Dedifferentiated amniotic fluid mesenchymal stem cell (primary cell): ENCODE measurements around the gene ATIC.

Source experiments
- DNase-seq: peaks from one replicate; pipeline ENCODE4 v3.0.0-alpha.2; 2016; ENCODE audit errors: extremely low spot score

Gene ATIC

DNA sequence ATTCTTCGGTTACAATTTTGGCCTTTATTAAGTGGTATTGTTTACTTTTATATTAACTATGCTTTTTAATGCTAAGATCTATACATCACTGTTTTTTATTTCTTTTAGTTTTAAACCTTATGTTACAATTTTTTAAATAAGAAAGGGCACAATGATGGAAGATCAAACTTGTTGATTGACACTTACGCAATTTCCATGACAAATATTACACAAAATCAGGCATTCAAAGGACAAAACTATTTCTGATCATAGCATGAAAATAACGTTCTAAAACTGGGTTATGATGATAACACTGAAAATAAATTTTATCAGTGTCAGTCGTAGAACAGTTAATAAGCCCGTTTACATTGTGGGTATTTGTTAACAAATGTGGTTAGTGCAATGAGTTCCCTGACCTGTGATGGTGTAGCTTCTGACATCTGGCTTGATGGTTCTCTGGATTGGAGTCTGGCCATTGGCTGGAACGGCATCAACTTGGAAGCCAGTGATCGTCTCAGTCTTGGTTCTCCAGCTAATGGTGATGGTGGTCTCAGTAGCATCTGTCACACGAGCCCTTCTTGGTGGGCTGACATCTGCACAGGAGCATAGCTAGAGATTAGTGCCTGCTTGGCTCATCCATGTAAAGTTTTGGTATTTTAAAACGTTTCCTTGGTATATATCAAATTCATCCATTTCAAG is 64.4 kb downstream of the ATIC start:
- no peak for DNase-seq

DNA sequence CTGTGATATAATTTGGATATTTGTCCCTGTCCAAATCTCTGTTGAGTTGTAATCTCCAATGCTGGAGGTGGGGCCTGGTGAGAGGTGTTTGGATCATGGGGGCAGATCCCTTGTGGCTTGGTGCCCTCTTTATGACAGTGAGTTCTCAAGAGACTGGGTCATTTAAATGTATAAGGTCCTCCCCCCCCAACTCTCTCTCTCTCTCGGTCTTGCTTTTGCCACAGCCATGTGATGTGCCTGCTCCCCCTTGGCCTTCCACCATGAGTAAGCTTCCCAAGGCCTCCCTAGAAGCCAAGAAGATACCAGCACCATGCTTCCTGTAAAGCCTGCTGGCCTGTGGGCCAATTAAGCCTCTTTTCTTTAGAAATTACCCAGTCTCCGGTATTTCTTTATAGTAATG is 65.4 kb downstream of the ATIC start:
- no peak for DNase-seq

DNA sequence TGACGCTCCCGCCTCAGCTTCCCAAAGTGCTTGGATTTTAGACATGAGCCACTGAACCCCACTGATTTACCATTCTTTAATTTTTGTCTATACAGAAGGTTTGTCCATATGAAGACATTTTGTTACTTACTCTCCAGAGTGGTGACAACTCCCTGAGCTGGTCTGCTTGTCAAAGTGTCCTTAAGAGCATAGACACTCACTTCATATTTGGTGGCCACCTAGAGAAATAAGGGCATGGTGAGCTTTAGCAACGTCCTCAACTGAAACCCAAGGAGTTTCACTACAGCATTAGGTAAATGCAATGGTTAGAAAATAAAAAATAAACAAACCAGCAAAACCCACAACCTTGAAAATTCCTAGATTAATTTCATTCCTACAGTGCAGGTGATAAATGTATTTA is 66.2 kb downstream of the ATIC start:
- no peak for DNase-seq

DNA sequence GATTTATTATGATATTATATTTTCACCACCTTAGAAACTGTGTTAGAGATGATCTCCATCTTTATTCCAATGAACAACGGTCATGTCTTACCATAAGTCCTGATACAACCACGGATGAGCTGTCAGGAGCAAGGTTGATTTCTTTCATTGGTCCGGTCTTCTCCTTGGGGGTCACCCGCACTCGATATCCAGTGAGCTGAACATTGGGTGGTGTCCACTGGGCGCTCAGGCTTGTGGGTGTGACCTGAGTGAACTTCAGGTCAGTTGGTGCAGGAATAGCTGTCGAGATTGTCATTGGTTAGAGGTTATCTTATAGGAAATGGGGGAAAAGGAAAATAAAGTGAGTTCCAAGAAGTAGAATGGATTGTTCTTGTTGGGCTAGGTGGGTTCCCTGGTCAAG is 67.2 kb downstream of the ATIC start:
- DNase-seq: no peak

DNA sequence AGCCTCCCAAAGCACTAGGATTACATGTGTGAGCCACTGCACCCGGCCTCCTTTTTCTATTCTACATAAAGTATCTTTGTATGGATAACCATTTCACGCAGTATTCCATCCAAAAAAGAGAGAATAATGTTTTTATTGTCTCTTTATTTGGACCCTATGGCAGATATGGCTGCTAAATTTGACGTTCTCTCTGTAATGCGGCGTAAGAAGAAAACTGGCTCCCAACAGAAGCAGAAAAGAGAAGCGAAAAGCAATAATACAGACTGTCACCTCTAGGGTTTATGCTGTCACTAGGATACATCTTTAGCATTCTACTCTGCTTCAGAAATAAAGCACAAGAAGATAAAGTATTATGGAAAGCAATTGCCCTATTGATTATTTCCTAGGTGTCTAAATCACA is 68.1 kb downstream of the ATIC start:
- no peak for DNase-seq

DNA sequence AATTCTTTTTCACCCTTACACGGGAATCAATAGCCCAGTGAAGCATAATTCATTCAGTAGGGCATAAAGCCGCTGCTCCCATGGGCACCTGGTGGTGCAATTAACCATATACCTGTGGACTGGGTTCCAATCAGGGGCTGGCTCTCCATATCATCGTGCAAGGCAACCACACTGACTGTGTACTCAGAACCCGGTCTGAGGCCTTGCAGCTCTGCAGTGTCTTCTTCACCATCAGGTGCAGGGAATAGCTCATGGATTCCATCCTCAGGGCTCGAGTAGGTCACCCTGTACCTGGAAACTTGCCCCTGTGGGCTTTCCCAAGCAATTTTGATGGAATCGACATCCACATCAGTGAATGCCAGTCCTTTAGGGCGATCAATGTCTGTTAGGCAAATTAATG is 68.8 kb downstream of the ATIC start:
- DNase-seq: no peak

DNA sequence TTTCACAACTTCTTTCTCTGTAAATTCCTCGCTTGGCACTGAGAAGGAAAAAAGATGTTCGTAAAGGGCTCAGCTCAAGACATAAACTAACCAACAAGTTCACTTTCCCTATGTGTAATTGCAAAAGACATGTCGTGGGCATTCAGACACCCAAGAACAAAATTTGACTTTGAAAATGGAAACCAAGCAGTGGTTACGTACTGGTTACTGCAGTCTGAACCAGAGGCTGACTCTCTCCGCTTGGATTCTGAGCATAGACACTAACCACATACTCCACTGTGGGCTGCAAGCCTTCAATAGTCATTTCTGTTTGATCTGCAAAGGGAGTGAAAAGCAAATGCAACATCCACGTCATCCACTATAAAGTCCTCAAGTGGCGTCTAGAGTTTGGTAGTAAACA is 70.2 kb downstream of the ATIC start:
- DNase-seq: no peak

DNA sequence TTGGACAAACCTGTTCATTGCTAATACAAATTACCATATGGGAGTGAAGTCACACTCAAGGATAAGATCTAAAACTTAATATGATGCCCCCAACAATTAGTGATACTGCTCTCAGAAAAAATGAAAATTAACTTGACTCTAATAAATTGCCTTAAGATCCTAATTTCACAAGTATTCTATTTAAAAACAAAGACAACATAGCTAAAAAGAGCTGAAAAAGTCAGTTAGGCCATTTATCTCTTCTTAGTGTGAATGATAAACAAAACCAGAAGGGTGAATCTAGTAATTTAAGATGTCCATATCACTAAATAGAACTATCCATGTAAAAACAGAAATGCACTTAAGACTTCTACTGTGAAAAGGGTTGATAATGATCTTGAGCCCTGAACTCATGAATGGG is 70.6 kb downstream of the ATIC start:
- no peak for DNase-seq

DNA sequence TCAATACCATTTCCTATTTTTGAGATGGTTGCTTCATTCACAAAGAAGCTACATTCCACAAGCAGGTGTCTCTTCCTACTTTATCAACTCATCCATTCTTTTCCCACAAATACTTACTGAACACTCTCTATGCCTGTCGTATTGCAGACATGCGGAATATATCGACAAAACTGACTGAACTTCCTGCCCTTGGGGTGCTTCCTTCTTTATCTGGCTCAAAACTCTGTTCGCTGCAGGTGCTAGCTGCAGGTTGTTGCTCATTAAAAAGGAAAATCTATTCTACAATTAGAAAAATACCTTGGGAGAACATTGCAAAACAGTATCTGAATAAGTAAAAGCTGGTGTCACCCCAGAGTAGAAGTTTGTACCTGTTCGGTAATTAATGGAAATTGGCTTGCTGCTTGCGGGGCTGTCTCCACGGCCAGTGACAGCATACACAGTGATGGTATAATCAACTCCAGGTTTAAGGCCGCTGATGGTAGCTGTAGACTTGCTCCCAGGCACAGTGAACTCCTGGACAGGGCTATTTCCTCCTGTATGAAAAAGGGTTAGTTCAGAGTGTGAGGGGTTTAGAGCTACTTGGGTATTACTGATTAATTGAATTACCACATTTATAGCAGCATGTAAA is 71.9 kb downstream of the ATIC start:
- DNase-seq: no peak

DNA sequence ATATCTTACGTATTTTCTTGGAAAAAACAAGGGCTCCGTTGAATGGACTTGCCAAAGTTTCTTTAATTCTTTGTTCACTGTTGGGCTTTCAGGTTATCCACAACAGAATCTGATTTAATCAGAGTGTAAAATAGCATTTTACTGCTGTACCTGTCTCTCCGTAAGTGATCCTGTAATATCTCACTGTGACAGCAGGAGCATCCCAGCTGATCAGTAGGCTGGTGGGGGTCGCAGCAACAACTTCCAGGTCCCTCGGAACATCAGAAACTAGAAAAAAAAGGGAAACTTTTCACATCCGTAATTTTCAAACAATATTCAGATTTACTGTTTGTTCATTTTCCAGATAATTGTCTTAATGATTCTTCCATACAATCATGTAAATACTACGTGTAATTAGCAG is 72.9 kb downstream of the ATIC start:
- no peak for DNase-seq

DNA sequence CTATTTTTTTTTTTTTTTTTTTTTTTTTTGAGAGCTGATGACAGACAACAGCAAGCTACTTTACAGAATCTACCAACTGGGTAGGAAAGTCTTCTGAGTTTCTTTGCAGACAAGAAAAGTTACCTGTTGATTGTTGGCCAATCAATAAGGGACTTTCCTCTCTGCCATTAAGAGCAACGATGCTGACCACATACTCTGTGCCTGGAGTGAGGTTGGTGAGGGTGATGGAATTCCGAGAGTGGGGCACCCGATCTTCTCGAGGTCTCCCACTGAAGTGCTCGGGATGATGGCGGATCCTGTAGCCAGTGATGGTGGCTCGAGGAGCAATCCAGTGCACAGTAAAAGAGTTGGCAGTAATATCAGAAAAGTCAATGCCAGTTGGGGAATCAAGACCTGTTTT is 74.7 kb downstream of the ATIC start:
- no peak for DNase-seq

DNA sequence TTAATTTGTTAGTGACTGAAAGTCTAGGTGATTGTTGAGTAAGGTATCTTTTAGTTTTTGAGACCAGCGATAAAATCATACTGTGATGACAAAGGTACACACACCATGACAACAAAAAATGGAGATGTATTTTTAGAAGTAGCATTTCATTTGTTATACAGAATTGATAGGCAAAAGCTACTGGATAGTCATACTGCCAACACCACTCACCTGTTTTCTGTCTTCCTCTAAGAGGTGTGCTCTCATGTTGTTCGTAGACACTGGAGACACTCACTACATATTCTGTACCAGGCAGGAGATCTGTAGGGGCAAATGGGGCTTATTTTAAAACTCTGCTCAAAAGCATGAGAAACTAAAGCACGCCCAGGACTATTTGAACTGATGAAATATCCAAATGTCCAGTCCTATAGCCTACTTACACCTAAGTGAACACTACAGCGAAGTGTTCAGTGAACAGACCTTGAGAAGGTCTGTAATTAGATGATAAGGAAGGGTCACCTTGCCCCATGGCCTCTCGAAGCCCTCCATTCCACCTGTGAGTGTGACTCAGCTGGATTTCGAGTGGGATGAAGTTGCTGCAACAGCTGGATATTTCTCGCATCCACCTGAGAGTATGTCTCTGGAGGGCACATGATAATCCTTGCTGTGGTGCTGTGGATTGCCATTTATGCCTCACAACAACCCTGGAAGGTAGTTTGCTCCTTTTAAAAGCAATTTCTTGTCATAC is 76.3 kb downstream of the ATIC start:
- DNase-seq: no peak

DNA sequence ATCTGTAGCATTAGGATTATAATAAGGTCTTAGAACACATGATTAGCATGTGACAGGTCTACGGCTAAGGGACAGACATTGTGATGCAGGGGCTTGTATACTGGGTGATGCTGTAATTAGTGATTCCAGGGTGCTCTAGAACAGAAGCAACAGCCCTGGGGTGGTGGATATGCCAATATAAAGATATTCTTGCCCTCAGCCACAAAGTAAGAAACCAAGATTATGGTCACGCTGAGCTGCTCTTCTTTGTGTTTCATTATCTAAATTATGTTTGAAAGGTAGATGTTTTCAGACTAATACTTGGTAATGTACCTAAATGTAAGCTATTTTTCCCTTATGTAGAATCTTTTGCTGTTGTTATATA is 78.7 kb downstream of the ATIC start:
- DNase-seq: no peak

DNA sequence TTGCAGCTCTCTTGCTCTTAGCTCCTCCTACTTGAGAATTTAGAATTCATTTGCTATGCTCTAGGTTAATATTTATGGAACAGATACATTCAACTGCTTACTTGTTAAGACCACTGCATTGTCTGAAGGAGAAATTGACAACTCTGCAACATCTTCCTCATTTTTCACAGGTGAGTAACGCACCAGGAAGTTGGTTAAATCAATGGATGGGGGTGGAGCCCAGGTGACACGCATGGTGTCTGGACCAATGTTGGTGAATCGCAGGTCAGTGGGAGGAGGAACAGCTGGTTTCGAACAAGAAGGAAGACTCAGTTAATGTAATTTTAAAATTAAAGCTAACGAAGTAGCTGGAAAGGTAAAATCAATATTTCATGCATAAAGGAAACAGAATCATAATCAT is 79.7 kb downstream of the ATIC start:
- no peak for DNase-seq

DNA sequence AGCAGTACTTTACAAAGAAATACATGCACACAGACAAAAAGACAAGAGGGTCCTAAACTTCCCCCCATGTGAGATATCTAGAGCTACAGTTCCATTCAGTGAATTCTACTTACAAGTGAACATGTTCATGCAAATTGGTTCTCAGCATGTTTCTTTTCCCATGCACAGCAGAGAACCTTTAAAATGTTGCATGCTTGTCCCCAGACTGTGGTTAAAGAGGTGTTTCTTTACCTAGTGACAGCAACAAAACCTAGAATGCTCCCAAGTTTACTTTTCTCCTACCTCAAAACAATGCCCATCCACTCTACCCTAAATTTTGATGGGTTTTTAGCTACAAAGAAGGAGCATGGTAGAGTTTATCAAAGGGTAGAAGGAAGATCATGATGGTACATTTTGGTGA is 80.3 kb downstream of the ATIC start:
- no peak for DNase-seq

DNA sequence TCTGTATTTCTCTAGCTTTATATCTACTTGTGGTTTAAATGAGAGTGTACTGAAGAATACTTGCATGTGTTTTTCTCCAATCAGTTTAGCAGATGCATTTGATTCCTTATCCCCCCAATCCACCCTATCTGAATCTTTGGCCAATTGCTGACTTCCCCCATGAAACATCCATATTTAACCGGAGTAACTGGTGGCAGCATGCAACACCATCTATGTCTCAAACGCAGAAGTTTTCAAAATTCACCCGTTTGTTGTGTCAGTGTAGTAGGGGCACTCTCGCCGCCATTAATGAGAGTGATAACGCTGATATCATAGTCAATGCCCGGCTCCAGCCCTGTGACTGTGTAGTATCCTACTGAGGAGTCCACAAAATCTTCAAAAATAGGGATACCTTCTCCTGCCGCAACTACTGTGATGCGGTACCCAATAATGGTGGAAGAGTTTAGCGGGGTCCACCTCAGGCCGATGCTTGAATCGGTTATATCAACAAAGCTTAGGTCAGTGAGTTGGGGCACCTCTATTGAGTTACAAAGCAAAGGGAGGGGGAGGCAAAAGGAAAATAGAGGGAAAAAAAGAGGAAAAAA is 80.9 kb downstream of the ATIC start:
- DNase-seq: no peak

DNA sequence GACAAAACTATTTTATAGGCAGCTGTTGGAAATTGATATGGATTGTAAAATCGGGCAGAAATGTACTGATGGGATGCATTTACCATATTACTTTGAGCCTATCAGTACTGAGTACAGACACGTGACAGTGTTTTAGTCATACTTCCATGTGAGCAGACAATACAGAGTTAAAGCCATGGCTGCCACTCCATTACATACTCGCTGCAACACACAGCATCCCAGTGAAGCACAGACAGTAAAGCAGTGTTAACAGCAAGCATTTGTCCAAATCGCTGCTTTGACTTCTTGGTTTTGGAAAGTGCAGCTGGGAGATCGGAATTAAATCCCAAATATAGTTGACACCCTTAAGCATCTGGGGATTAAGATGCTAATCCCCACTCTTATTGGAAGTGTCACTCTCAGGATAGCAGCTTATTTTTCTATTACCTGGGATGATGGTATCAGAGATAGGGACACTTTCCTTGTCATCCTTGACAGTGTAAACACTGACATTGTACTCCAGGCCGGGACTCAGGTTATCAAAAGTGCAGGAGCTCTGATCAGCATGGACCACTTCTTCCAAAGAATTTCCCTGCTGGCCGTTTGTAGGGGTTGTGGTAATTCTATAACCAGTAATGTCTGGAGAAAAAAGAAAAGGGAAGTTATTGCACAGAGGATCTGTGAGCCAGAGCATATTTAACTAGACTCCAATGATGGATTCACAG is 82.4 kb downstream of the ATIC start:
- no peak for DNase-seq

DNA sequence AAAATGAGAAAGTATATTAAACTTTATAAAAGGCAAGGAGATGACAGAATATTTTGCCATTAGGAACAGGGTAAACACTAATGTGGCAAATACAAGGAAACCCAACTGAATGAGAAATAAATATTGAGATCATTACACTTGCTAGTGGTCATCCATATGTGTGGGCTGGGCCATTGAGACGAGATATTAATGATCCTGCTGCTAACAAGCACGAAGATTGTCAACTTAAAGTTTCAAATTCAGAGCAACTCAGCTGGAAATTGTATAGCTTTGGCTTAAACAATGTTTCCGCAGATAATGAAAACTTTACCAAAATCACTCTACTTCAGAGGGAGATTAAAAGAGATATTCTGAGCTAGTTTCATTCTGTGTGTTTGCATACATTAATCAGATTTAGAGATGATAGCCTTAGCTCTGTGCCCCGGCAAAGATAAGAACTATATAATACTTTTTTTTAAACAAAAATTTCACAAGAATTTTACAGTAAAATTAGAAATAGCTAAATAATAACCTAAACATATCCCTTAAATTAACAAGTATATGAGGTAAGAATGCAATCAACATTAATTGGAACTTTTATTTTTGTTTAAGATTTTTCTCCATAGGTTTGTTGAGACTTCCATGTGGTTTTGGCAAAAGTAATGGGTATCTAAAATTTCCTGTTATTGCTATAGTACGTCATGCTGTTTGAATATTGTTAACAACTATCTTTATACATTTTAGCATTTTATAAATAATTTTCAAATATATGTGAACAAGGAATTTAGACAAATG is 84.0 kb downstream of the ATIC start:
- no peak for DNase-seq

DNA sequence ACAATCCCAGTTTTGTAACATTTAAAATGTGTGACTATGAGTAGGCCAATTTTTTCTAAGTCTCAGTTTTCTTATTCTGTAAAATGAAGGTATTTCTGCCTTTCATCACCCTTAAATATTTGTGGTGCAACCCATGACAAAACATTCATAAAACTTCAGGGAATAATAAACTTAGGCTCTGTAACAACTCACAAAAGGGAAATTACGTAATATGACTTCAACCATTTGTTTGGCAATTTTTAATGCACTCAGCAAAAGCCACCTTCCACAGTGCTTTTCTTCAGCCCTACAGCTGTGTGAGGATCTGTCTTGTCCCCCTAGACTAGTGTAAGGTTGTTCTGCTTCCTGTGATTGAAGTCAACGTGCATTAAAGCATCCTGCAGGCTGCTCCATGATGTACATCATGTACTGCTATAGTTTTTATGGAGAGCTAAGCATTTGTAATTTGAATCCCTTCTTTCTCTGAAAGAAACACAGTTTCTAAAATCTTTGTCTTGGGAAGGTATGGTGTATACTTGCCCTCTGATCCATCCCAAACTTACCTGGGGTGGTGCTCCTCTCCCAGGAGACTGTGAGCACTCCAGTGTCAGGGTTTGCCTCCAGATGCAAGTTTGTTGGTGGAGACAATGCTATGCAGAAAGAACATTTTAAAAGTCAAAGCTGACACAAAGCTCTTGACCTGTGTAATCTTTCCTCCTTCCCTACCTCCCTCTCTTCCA is 84.9 kb downstream of the ATIC start:
- no peak for DNase-seq

DNA sequence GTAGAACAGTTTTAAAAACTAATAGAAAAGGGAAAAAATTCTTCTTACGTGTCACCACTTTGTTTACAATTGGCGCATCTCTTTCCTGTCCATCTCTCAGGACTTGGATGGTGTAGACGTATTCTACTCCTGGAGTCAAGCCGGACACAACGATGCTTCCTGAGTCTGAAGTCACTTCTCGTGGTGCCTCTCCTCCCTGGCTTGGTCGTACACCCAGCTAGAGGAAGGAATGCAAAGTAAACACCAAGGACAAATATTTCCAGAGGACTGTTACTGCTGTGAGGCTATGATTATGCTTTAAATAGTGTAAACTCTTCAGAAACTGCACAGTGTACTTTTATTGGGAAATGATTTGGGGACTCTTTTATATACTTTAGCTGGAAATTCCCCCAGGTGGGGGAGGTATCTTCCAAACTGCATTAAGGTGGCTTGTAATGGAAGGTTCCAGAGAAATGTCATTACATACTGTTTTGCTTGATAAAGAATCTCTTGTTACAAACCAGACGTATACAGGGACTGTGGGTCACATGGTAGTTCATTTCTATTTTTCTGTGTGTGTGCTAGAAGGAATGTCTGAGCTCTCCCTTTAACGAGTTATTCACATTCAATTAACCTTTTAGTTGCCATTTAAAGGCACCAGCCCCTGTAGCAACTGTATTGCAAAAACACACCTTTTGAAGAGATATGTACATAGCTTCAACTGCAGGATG is 85.9 kb downstream of the ATIC start:
- no peak for DNase-seq
